NCI-H2227 (cell line): ENCODE results near the gene S100G.
"Not testable (repeated sequence)": the region's sequence is repeated elsewhere in the genome, so short reads cannot be mapped to it uniquely, and the experiment has no call there.

ENCODE experiments used
- DNase-seq: peaks from one replicate; lab custom pipeline; 2025; ENCODE audit not compliant: unreplicated experiment; lab: John Stamatoyannopoulos, UW

S100G gene, protein sequence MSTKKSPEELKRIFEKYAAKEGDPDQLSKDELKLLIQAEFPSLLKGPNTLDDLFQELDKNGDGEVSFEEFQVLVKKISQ

DNA sequence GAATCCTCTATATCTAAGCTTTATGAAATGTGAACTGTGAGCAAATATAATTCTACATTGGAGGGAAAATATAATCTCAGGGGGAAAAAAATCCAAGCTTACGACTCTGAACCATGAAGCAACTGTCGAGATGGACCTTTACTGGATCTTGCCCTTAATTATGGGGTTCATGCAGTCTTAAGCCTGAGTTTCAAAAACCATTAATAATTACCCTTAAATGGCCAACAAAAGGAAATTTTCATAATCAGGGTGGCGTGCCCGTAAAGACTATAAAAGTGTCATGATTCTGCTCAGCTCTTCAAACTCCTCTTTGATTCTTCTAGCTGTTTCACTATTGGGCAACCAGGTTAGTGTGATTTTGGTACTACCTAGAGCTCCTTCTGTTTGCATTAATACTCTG is at the start of gene S100G:
Gene S100G (plus strand): TSS at position 301 of the 400 bp plus-strand sequence. CDS start 849 bp downstream, outside the sequence.
- no peak for DNase-seq

DNA sequence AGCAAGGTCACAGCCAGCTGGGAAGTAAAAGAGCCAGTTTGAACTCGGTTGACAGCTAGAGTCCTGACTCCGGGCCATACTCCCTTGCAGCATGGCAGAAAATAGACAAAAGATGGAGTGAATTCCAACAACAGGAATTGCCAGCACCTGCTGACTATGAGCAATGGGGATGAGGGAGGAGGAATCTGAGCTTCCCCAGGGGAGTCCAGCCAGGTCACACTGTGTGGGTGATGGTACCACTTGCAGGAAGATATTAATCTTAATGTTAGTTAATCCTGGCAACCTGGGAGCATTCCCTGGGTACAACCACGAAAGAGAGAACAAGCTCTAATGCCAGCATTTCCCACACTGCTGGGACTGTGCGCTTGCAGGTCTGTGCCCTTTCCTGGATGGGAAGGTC is 48.1 kb upstream of the S100G start:
- no peak for DNase-seq

DNA sequence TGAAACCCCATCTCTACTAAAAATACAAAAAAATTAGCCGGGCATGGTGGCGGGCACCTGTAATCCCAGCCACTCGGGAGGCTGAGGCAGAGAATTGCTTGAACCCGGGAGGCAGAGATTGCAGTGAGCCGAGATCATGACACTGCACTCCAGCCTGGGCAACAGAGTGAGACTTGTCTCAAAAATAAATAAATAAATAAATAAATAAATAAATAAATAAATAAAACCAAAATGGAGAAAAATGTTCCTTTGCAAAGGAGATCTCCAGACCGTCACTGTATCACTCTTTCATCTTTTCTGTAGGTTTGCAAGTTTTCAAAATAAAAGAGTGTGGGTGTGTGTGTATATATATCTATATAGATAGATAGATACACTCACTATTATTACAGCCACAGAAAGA is 46.7 kb upstream of the S100G start:
- not testable (repeated sequence) for DNase-seq

DNA sequence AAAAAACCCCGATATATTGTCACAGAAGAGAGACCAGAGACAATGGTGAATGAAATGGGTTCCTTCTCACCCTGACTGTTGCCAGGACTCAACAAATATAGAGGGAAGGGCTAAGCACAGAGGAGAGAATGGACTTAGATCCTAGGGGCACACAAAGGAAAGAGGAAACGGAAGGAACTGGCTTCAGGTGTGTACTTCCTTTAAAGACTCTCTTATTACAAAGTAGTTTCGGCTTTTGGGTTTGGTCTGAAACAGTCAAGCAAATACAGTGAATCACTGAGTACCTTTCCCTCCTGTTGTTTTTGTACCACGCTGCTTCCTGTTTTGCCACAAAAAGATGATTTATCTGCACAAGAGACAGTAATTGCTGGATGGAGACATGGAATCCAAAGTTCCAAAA is 46.1 kb upstream of the S100G start:
- no peak for DNase-seq

DNA sequence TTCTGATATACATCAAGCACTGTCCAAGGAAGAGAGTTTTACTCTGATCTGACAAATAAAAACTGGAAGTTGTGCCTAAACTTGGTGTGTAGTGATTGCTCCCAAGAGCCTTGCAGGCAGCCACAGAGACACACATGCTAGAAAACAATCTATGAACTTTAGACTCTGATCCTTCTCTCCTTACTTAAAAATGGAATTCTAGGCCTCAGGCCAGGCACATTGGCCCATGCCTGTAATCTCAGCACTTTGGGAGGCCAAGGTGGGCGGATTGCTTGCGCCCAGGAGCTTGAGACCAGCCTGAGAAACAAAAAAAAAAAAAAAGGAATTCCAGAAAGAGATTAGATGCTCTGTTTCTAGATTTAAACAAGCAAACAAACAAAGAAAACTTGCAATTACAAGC is 45.6 kb upstream of the S100G start:
- no peak for DNase-seq

DNA sequence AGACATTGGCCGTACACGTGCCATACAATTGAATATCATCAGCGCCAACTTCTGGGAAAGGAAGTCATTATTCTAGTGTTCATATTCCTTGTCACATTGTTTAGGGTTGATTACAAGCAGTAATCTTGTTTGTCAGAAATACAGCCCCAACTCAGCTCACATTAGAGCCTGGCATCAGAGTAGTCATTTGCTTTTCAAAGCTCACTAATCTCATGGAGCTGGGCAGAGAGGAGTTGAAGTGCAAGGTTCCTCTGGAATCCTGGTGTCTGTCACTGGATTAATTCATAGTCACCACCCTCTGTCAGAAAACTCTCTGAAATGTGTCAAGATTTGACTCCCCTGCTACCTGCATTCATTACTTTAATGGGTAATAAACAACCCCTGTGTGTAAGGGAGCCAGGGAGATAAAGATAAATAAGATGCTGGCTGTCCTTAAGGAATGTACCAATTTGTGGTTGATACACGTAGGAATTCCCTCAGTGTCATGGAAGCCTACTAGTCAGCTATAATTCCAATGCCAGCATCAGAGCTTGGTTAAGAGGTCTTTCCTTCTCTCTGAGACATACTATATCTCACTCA is 43.7 kb upstream of the S100G start:
- no peak for DNase-seq

DNA sequence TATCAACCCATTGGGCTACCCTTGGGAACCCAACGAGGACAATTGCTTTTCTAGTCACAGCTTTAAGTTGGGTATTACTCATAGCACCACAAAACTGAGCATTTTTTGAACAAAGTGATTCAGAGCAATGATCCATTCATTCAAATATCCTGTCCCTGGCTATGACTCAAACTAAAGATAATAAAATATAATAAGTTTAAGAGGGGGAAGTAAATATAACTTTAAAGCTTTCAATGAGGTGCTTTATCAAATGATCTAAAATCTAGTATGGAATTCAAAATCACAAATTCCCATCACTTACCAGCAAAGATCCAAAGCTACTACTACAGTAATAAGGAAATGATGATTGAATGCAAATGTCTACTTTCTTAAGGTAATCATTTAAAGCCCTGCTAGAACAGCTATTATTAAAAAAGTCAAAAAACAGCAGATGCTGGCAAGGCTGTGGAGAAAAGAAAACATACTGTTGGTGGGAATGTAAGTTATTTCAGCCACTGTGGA is 39.8 kb upstream of the S100G start:
- DNase-seq, result no peak

DNA sequence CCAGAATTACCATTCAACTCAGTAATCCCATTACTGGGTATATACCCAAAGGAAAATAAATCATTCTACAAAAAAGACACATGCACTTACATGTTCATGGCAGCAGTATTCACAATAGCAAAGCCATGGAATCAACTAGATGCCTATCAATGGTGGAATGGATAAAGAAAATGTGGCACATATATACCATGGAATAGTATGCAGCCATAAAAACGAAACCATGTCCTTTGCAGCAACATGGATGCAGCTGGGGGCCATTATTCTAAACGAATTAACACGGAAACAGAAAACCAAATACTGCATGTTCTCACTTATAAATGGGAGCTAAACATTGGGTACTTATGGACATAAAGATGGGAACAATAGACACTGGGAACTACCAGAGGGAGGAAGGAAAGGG is 39.3 kb upstream of the S100G start:
- DNase-seq, result not testable (repeated sequence)

DNA sequence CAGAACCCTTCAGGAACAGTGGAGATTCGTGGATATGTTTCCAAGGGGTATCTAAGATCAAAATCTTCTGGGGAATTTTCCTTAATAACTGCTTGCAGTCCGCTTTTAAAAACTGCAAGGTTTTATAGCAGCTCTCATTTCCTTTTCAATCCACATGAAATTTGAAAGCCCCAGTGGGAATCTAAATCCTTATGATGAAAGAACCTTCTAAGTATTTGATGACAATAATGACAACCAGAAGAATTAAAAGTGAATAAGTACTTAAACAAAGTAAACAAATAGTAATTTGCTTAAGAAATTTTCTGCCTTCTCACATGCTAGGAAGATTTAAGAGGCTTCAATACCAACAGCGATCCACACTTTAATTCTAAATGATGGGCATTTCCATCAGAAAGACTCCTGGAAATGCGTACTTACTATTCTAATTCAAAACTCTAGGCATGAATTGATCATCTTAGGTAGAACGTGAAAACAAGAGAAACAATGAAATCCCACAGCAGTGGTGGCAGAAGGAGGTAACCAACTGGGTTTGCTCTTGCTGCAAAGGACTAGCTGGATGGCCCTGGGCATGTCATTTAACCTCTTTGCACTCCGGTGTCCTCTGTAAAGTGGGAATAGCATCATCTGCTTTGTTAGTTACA is 37.6 kb upstream of the S100G start:
- DNase-seq, result no peak

DNA sequence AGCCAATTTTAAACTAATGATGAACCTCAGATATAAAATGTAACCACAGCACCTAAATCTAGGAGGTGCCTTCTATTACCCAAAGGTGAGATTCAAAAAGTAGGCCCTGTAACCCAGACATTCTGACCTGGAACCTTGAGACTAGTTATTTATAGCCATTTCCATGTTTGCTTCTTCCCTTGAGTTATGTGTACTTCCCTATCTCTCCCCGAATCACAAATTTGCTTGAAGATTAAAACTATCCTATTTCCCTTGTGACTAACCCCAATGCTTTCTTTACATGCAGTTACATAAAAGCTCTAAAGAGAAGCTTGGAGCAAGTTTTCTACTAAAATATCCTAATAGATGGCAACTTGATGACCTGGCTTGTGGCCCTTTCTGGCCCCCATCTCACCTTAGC is 32.6 kb upstream of the S100G start:
- no peak for DNase-seq

DNA sequence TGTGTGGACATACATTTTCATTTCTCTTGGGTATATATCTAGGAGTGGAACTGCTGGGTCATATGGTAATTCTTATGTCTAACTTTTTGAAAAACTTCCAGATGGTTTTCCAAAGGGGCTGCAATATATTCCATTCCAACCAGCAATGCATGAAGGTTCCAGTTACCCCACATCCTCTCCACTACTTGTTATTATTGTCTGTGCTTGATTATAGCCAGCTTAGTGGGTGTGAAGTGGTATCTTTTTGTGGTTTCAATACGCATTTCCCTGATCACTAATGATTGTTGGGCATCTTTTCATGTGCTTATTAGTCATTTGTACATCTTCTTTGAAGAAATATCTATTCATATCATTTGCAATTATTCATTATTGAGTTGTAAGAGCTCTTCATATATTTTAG is 31.5 kb upstream of the S100G start:
- no peak for DNase-seq

DNA sequence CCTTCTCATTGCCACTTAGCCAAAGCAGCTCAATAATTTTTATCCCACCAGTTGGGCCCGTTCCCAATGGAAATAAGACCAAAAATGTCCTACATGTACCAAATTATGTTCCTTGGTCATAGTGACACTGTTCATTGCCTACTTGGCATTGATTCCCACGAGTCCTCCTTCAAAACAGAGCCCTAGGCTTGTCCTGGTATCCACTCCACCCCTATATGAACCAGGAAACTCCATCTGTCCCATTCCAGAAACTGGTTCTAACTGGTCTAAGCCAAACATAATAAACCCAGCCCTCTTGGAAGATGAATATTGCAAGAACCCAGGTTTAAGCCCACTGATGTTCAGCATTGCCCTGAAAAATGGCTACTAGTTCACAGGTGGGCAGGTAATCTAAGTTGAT is 30.9 kb upstream of the S100G start:
- DNase-seq, result no peak

DNA sequence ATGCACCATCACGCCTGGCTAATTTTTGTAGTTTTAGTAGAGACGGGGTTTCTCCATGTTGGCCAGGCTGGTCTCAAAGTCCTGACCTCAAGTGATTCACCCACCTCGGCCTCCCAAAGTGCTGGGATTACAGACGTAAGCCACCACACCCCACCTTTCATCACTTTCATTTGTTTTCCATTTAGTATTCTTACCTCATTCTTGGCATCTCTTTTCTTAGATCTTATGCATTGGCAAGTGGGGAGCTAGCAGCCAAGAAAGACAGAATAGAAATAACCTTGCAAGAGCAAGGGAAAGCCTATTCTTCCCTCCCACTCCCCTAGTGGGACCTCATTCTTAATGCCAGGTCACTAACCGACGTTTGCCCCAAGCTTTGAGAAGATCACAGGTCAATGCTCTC is 21.4 kb upstream of the S100G start:
- DNase-seq, result not testable (repeated sequence)

DNA sequence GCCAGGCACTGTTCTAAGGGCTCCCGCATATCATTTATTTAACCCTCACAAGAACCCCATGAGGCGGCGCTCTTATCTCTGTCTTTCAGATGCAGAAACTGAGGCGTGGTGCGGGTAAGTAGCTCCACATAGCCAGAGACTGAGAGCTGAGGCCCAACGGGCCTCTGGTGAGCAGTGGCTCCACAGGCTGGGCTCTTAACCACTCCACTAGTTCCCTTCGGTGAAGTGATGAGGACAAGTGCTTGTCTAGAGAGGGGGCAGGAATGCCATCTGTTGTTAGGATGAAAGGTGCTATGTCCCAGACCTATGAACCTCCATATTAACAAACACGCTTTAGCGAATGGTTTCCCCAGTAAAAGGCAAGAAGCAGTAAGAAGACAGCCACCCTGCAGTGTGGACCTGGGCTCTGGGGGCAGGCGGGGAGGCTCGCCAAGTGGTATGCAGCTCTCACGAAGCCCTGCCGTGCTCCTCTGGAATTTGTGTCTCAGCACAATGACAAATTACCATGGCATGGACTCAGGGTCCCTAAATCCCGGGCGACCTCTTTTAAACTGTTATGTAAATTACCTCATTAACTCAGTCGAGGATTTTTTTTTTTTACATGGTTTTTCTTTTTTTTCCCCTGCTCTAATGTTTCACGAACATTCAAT is 20.9 kb upstream of the S100G start:
- DNase-seq, result no peak

DNA sequence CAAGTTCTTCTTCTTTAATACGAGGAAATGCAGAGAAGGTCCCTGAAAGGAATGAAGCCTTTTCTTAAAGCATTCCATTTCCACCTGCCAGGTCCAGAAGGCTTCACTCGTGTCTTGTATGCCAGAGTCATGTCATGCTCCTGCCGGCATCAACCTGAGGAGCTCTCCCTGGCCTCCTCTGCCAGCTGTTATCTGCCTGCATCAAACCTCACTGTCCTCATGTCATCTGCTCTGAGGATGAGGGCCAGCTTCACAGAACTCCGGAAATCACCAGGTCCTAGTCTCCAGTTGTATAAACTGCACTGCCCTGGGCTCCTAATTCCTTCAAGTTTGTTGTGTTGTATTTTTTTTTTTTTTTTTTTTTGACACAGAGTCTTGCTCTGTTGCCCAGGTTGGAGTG is 20.0 kb upstream of the S100G start:
- DNase-seq, result no peak

DNA sequence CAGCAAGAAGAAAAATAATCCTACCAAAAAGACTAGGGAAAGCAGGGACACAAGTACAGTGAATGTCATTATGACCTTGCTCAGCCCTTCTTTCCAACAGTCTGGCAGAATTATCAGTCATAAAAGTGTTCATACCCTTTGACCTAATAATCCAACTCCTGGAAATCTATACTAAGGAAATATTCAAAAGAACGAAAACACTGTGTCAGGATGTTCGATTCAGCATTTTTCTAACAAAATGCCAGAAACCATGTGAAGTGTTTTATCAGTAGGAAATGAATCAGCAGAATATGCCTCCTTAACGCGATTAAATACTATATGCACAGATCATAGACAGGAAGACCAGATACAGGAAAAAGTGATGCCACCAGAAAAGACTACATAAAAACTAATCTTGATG is 16.2 kb upstream of the S100G start:
- no peak for DNase-seq

DNA sequence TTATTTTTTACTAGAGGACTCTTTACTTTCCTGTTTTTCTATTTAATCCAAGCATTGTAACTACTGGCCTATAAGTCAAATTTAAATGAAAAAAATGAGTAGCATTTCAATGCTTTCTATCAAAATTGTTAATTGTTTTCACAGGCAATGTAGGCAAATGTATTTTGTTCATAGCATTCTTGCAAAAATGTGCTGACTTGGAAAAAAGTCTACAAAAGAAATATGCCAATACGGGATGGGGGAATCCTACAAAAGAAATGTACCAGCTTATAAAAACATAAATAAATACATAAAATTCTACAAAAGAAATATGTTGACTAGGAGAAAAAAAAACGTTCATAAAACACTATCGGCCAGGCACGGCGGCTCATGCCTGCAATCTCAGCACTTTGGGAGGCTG is 14.9 kb upstream of the S100G start:
- no peak for DNase-seq

DNA sequence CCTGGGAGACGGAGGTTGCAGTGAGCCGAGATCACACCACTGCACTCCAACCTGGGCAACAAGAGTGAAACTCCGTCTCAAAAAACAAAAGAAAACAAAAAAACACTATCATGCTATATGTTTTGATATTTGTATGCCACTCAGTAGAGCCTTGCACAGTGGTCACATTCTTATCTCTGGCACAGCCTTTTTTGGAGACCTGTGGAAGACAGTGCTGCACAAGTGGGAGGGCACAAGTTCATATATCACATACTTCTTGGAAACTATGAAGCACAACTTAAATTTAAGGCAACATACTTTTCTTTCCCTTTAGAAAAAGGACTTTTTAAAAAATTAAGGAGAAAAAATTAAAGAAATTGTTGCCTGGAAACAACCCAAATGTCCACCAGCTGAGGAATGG is 14.4 kb upstream of the S100G start:
- DNase-seq, result no peak

DNA sequence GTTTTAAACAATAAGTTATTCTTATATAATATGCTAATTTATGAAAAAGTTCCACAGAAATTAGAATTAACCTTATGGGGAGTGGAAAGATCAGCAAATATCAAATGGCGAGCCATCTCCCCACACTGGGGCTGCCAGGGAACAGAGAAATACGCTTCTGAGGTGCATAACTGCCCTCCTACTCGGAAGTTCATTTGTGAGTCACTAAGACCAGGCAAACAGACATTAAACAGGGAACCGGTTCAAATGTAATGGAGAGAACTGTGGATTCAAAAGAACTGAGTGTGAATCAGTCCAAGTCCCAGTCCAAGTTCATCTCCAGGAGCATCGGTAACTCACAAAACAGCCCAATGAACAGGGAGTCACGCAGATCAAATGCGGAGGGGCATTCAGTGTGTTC is 11.4 kb upstream of the S100G start:
- DNase-seq, result no peak

DNA sequence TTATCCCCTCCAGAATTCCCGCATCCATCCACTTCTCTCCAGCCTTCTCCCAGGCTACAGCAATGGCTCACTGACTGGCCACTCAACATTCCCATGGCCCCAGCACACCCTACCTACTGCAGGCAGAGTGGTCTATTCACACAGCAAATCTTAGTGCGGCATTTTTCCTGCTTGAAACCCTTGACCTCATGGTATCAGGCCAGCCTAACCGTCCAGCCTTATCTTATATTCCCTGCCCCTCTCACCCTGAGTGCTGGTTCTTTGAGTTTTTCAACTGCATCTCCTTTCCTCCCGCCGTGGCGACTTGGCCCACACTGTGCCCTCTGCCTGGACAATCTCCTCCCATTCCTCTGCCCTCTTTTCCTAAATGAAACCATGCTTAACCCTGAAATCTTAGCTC is 10.0 kb upstream of the S100G start:
- no peak for DNase-seq

DNA sequence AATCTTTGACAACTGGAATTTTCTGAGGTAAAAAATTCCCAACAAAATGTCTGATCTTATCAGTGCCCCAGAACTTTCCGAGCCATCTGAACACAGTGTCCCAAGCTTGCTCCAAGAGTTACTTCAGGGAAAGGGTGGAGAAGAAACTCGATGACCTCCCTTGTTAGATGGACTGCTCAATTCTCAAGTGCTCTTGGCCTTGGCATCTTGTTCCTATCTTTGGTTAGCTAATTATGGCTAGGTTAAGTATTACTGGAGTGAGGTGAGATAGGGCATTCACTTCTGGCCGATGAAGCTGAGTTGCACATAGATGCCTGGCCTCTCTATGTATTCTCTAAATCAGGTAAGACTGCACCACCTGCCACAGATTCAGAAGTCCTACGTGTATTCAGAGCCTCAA is 9.1 kb upstream of the S100G start:
- no peak for DNase-seq

DNA sequence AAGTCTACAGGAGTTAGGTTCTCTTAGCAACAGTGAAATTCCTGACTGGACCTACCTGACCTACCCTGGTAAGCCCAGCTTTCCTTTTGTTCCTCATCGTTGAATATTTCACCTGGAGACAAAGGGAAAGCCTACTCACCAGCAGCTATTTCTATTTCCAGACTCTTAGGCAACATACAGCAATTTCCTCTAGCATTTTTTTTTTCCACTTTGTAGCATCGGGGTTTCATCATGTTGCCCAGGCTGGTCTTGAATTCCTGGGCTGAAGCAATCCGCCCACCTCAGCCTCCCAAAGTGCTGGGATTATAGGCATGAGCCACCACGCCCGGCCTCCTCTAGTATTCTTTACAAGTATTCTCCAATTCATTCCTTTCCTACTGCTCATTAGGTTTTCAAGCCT is 6.8 kb upstream of the S100G start:
- DNase-seq, result no peak
